ENCODE data around the gene TTLL9.

TTLL9 gene

GRCh38 chr20:31869942-31870725, at the start of gene TTLL9, which contains the start of gene DUSP15:
Gene TTLL9, plus strand, starts transcription at chr20:31870634. Its CDS starts 493 bp downstream, at chr20:31871127.
Gene DUSP15, minus strand, starts transcription at chr20:31870527. Its CDS starts 190 bp downstream, at chr20:31870337.
- peak within 1 kb of the TSS; percentile 39 for H3K4me3 ChIP-seq (ENCODE audit: low read depth, low read length)
- DNase-seq (ENCODE audit: low read depth) = peak; percentile 42
- TF ChIP-seq, protein P1, sequence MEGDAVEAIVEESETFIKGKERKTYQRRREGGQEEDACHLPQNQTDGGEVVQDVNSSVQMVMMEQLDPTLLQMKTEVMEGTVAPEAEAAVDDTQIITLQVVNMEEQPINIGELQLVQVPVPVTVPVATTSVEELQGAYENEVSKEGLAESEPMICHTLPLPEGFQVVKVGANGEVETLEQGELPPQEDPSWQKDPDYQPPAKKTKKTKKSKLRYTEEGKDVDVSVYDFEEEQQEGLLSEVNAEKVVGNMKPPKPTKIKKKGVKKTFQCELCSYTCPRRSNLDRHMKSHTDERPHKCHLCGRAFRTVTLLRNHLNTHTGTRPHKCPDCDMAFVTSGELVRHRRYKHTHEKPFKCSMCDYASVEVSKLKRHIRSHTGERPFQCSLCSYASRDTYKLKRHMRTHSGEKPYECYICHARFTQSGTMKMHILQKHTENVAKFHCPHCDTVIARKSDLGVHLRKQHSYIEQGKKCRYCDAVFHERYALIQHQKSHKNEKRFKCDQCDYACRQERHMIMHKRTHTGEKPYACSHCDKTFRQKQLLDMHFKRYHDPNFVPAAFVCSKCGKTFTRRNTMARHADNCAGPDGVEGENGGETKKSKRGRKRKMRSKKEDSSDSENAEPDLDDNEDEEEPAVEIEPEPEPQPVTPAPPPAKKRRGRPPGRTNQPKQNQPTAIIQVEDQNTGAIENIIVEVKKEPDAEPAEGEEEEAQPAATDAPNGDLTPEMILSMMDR (IDR thresholded peaks at IDR 0.05; ENCODE audit: low read depth, low read length) = no peak
- no peak for TF ChIP-seq POLR2A (IDR thresholded peaks at IDR 0.05; ENCODE audit: extremely low read depth, insufficient read length)
- TF ChIP-seq, protein P2, sequence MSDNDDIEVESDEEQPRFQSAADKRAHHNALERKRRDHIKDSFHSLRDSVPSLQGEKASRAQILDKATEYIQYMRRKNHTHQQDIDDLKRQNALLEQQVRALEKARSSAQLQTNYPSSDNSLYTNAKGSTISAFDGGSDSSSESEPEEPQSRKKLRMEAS (IDR thresholded peaks at IDR 0.05; ENCODE audit: low read depth, low read length) = no peak
- TF ChIP-seq MYC (IDR thresholded peaks at IDR 0.05; ENCODE audit: low read depth, low read length) = no peak

DNA sequence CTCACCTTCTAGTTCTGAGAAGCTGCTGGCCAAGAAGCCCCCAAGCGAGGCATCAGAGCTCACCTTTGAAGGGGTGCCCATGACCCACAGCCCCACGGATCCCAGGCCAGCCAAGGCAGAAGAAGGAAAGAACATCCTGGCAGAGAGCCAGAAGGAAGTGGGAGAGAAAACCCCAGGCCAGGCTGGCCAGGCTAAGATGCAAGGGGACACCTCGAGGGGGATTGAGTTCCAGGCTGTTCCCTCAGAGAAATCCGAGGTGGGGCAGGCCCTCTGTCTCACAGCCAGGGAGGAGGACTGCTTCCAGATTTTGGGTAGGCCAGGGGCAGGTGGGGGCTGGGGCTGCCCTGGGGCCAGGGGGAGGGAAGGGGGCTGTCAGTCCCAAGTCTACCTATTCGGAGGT, 49.0 kb upstream of the TTLL9 start:
- DNase-seq (ENCODE audit: low read depth) = no peak
- no peak overlapping the region for H3K4me3 ChIP-seq (ENCODE audit: low read depth, low read length)
- TF ChIP-seq MYC (IDR thresholded peaks at IDR 0.05; ENCODE audit: low read depth, low read length) (no peak), POLR2A (IDR thresholded peaks at IDR 0.05; ENCODE audit: extremely low read depth, insufficient read length) (no peak)
- TF ChIP-seq, protein P2 (IDR thresholded peaks at IDR 0.05; ENCODE audit: low read depth, low read length) = no peak
- TF ChIP-seq, protein P1 (IDR thresholded peaks at IDR 0.05; ENCODE audit: low read depth, low read length) = no peak

DNA sequence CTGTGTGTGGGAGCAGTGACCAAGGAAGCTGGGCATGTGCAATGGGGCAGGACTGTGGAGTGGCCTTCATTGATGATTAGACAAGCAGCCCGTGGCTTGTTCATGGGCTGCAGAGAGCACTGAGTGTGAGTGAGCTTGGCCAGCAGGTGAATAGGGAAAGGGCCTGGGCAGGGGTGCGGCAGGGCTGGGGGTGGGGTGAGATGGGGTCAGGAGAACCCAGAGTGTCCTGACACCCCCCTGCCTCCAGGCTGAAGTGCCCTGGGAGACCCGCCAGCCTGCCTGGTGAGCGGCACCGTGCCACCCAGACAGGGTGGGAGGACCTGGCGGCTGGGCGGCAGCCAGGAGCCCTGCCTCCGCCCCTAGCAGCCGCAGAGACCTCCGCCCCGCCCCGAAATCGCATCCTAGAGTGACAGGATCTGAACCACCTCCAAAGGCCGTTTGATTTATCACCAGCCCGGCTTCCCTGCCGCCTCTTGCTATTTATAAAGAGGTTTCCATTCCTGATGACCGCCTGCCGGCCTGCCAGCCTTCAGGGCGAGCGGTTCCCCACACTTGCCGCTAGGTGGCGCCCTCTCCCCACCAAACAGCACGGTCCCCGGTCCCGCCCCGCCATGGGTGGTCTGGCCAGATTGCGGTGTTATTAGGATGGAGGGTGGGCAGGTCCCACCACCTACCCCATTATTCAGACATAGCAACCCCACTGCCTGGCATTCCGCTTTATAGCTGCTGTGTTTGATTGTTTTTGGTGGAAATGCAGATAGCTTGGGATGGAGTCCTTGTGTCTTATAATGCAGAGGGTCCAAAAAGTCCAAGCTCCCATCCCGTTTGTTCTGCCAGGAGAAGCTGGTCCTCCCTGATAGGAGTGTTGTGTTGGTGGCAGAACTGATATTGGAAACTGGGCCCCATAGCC, 47.8 kb upstream of the TTLL9 start:
- peak; percentile 76 for DNase-seq (ENCODE audit: low read depth)
- no peak overlapping the region for H3K4me3 ChIP-seq (ENCODE audit: low read depth, low read length)
- TF ChIP-seq, protein P2 (IDR thresholded peaks at IDR 0.05; ENCODE audit: low read depth, low read length) = 0 out of 2 replicates have a peak, but pooled peaks have one; percentile 38
- TF ChIP-seq, protein P1 (IDR thresholded peaks at IDR 0.05; ENCODE audit: low read depth, low read length) = peak; percentile 88
- no peak for TF ChIP-seq POLR2A (IDR thresholded peaks at IDR 0.05; ENCODE audit: extremely low read depth, insufficient read length)

- TF ChIP-seq, protein P2 (IDR thresholded peaks at IDR 0.05; ENCODE audit: low read depth, low read length) = peak; percentile 51; the same call in 1 of the 2 replicates
- TF ChIP-seq, protein P1 (IDR thresholded peaks at IDR 0.05; ENCODE audit: low read depth, low read length) = no peak
- no peak overlapping the region for H3K4me3 ChIP-seq (ENCODE audit: low read depth, low read length)
- DNase-seq (ENCODE audit: low read depth) = peak; percentile 37
Measured at GRCh38 chr20:31823360-31824124, 46.9 kb upstream of the TTLL9 start.

- DNase-seq (ENCODE audit: low read depth) = no peak
- TF ChIP-seq MYC (IDR thresholded peaks at IDR 0.05; ENCODE audit: low read depth, low read length) (no peak), POLR2A (IDR thresholded peaks at IDR 0.05; ENCODE audit: extremely low read depth, insufficient read length) (no peak)
- TF ChIP-seq, protein P1 (IDR thresholded peaks at IDR 0.05; ENCODE audit: low read depth, low read length) = no peak
- TF ChIP-seq, protein P2 (IDR thresholded peaks at IDR 0.05; ENCODE audit: low read depth, low read length) = no peak
- no peak overlapping the region for H3K4me3 ChIP-seq (ENCODE audit: low read depth, low read length)
Measured at GRCh38 chr20:31824125-31824485, 46.3 kb upstream of the TTLL9 start.

All from NB4 (cell line).